Measurements from ENCODE around the gene PDGFC.

DNA sequence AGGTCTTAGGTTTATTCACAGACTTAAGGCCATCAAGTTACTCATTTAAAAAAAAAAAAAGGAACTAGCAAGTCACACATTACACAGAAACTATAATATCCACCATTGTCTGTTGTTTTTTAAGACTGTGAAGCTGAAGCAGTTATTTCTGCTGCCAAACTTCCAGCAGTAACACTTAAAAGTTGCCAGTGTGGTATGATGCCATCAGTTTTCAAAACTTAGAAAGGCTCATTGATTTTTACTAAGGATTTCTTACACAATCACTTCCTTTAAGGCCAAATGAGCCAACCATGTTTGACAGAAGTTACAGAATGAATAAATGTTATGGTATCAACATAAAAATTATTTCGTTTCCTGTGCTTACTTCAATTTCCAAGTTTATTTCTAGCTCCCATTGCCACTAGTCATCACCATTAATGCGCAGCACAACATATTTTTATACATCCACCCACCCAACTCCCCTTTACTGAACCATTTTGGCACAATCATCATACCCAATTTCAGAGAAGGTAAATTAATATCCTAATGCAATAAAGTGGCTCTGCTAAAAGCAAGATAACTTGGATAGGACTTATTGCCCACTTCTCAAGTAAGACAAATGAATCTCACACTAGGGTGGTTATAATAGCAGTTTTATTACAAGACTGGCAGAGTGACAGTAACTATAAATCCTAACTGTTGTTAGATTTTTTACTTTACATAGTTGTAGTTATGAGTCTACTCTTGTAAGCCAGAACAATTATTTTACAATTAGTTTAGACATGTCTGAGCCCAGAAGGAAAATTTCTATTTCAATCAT is 13.1 kb downstream of the PDGFC start:
- TF ChIP-seq POLR2A (IDR thresholded peaks at IDR 0.05; ENCODE audit: low read depth, low read length) (no peak), EZH2 (IDR thresholded peaks at IDR 0.05; ENCODE audit: borderline replicate concordance, low read depth, low read length, severe bottlenecking) (no peak)
- TF ChIP-seq, protein P1, sequence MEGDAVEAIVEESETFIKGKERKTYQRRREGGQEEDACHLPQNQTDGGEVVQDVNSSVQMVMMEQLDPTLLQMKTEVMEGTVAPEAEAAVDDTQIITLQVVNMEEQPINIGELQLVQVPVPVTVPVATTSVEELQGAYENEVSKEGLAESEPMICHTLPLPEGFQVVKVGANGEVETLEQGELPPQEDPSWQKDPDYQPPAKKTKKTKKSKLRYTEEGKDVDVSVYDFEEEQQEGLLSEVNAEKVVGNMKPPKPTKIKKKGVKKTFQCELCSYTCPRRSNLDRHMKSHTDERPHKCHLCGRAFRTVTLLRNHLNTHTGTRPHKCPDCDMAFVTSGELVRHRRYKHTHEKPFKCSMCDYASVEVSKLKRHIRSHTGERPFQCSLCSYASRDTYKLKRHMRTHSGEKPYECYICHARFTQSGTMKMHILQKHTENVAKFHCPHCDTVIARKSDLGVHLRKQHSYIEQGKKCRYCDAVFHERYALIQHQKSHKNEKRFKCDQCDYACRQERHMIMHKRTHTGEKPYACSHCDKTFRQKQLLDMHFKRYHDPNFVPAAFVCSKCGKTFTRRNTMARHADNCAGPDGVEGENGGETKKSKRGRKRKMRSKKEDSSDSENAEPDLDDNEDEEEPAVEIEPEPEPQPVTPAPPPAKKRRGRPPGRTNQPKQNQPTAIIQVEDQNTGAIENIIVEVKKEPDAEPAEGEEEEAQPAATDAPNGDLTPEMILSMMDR (IDR thresholded peaks at IDR 0.05; ENCODE audit: extremely low read depth in 1 of 2, insufficient read depth in 1 of 2, low read depth in 1 of 2, low read length in 2 of 2) = no peak

All from endothelial cell of umbilical vein (primary cell).